Muscle of back (tissue), 11 donors: ENCODE measurements around the gene CYB561. TPM values are rescaled to one million over a fixed set of nuclear protein-coding genes. Genes with fewer than 3 reads are reported as not detected.

Experiments used
- DNase-seq, 3 donors: peaks; one replicate each; pipeline versions ENCODE4 v3.0.0 to v3.0.0-alpha.2; 2013
- polyA plus RNA-seq, 10 donors: library from polyadenylated mRNA; unstranded; fragments of 120-200 nt; gene quantifications; one replicate each; pipeline ENCODE4 v1.2.1, GENCODE V29; 2013; ENCODE audit not compliant: insufficient read length in 10 of 10

Gene CYB561
- polyA plus RNA-seq, 10 donors = 3.4 to 9.9 (median 4.9) TPM

DNA sequence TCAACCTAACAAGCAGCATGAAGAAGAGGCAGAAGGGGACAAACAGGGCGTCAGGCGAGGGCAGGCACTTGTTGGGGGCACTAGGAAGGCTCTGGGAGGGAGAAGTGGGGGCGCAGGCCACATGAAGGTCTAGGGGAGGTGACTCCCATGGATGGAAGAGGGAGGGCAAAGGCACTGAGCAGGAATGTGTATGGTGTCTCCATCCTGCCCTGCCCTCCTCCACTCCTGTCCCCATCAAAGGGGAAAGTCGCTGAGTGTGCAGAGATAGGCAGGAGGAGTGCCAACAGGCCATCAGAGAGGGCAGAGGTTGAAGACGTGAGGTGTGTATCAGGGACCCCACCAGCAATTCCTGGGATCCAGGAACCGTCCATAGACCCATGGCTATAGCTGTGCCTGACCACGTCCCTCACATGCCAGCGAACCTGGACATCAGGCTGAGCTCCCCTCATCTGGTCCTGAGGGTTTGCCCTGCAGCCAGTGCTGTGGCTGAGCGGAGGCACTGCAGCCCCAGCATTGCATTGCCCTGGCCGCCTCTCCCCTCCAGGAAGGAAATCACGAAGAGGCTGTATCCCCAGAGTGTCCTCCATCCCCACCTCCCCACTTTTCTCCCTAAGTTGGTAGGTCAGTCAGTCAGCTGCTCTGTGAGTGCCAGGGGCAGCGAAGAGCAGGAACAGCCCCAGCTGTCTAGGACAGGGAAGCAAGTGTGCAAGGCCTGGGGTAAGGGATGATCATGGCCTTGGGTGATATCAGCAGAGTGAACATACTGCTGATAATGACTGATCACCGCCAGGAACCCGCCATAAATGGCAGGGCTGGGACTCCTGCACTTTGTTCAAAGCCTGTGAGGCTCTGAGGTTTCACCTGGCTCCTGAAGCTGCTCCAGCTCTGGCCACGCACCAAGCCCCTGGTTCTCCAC, 6.2 kb upstream of the CYB561 start:
- no peak for DNase-seq

DNA sequence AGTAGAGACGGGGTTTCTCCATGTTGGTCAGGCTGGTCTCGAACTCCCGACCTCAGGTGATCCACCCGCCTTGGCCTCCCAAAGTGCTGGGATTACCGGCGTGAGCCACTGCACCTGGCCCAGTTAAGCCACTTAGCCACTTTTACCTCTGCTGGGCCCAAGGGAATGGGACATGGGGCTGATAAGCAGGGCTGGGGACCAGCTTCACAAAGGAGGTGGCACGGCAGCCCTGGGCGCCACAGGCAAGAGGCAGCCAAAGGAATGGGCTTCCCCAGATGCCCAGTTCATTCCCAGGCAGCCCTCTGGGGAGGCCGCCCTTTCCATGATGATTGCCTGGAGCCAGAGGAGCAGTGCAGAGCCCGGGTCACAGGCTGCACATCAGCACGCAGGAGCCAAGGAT, 5.0 kb upstream of the CYB561 start:
- DNase-seq = no peak

DNA sequence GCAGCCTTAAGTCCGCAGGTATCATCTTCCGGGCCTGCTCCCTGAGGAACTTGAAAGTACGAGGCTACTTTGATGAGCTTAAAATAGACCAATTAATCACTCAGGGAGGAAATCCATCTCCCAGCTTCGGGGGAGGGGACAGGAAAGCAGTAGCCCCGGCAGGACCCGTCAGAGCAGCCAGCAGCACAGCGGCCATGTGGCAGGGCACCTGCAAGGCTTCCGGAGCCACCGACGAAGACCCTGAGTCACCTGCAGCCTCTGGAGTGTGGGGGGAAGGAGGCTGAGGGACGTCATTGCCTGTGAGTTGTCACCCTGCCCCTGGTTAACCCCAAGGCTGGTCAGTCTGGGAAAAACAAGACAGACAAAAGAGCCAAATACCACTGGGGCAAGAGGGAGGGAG, 4.4 kb upstream of the CYB561 start:
- DNase-seq = no peak

DNA sequence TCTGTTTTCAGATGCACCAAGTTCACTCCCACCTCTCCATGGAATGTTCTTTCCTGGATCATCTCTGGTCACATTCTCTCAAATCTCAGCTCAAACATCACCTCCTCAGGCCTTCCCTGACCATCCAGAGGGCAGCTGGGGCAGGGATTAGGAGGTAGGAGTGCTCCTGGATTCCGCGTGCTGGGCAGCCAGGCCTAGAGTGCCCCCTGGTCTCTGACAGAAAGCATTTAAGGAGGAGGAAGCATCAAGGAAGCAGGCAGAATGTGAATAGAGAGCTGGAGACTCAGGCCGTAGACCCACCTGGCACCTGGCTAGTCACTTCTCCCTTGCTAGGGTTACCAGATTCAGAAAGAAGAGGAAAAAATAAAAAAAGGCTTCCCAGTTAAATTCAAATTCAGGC, 2.5 kb upstream of the CYB561 start:
- no peak for DNase-seq

DNA sequence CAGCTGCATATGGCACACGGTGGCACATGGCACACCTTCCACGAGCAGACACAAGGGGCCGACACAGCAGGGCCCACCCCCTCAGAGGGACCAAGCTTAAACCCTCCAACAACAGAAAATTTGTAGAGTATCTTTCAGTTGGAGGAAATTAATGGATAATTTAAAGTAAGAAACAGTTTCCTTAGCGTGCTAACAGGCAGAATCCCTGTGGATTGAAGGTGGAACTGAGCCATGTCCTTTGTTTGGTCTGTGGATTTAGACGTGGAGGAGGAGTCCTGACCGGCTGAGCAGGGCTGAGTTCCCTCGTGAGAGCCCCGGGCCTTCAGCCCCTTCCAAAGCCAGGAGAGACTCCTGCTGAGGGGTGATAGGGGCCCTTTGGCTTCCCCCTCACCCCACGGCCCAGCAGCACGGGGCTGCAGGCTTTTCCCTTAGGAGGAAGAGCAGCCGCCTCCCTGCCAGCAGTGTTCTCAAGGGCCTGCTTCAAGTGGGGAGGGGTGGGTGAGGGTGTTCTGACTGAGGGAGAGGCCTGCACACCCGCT, 1.4 kb upstream of the CYB561 start:
- no peak for DNase-seq

DNA sequence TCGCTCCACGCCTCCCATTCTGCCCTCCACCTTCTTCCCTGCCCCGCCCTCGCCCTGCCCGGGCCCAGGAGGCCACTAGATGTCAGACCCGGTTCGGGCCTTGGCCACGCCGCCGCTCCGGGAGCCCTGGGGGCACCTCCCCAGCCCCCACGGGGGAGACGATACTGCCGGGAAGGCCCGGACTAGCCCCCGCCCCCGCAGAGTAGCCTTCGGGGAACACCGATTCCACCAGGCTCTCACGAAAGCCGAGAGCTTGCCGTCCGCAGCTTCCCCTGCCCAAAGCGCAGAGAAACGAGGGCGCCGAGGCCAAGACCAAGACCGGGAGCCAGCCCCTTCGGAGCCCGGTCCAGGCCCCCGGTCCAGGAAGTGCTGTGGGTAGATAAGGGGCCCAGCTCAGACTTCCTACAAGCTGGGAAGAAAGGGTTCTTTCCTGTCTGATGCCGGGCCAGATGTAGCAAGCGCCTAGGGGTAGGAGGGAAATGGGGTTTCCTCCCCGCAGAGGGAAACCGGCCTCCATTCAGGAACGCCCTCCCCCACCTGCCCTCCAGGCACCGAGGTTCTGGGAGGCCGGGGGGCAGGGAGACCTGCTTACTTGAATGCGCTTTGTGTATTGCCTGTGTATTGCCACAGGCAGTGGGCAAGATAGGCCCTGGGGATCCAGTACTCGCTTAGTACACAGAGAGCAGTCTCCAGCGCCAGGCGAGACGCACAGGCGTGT, 806 bp upstream of the CYB561 start:
- DNase-seq = peak in 1 of 3 donors; percentile 77

DNA sequence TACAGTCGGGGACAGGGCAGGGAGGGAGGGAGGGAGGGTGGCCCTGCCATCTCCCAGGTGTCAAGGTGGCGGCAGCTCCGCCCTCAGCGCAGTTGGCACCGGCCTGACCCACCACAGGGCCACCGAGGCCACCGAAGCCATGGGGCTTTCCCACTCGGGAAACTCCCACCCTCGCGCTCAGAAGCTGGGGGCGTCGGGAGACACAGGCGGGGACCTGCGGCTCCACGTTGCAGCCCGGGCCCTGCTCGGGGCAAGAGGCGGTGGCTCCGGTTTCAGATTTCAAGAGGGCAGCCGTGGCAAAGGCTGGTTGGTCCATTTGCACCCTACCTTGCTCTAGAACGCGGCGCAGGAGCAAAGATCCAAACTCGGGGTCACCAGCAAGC, 544 bp downstream of the CYB561 start:
- peak in 1 of 3 donors; percentile 58 for DNase-seq

DNA sequence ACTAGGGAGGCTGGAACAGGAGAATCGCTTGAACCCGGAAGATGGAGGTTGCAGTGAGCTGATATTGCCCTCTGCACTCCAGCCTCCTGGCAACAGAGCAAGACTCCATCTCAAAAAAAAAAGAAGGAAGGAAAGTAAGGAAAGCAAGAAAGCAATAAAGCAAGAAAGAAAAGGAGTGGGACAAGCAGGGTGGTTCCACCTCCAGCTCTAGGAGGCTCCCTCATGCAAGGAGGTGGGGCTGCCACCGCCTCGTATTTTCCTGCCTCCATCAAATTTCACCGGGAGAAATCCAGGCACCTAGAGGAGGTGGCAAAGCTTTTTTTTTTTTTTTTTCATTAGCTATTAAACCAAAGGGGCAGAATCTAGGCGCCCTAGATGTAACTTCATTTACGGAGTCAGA, 1.0 kb downstream of the CYB561 start:
- no peak for DNase-seq

DNA sequence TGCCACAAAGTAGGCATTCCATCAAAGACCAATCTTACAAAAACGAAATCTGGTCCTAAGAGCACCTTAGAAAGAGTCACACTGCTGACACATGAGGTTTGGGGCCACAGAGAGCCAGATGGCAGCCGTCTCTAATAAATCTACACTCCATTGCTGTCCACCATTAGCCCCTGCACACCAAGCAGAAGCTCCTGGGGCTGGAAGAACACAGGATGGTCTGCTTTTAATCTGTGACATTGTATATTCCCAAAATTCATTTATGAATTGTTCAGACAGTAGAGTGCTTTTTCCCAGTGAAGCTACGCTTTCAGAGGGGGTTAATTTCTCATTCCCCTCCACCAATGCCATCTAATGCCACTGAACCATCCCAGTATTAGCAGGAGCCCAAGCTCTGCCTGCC, 1.6 kb downstream of the CYB561 start:
- no peak for DNase-seq

DNA sequence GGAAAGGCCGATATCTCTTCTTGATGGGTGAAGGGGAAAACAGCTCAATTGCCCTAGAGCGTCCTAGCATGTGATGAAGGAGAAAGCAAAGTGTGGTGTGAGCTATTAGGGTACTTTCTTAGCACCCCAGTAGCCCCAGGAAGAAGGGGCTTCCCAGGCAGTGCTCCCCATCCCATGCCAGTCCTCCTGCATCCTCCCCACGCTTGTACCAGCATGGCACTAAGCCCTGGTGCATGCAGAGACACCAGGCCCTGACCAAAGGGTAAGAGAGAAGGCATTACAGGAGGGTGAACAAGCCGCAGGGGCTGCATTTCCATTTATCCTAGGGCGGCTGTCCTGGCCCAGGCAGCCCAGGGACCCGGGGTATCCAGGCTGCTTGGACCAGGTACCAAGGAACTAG, 3.1 kb downstream of the CYB561 start:
- no peak for DNase-seq

DNA sequence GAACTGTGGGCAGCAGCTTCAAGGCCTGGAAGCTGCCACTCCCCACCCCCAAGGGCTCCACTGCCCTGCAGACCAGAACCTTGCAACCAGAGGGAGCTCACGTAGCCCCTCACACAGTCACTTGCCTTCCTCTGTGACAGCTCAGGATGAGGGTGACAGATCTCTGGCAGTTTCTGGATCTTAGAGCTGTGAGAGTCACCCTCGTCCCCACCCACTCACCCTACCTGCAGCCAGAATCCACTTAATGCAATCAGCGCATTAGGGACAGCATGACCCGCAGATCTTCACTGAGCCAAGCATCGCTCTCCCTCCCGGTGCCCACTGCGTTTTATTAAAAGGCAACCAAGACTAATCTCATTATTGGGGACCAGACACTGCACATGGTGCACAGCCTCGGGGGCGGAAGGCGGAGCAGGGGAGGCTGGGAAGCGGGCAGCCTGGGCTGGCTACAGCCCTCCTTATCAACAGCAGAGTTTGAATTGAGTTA, 3.5 kb downstream of the CYB561 start:
- no peak for DNase-seq

DNA sequence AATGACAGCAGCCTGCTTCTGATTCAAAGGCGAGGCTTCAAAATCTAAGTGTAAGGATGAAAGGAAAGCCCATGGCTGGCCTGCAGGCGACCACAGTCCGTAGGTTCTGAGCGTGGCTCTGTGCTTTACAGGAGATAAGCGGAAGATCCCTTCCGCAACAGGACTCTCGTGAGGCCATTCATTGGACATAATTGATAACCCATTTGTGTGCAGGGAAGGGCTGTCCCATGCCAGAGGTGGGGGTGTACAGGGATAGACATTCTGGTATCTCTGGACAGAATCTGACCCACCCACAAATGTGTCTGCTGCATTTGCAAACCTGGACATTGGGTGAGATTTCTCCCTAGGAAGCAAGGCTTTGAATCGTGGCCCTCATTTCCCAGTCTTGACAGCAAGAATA, 4.0 kb downstream of the CYB561 start:
- DNase-seq = no peak

DNA sequence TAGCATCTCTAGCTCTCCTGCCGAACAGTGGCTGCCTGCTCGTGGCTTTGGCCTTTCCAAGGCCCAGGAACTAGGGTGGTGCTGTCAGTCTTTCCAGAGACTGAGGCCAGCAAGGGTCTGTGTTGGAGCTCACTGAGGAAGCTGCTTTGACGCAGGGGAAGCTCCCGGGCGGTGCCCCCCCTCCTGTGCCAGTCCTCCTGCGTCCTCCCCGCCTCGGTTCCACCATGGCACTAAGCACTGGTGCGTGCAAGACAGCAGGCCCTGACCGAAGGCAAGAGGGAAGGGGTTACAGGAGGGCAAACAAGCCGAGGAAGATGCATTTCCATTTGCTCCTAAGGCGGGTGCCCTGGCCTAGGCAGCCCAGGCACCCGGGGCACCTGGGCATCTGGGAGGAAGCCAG, 4.5 kb downstream of the CYB561 start:
- no peak for DNase-seq

DNA sequence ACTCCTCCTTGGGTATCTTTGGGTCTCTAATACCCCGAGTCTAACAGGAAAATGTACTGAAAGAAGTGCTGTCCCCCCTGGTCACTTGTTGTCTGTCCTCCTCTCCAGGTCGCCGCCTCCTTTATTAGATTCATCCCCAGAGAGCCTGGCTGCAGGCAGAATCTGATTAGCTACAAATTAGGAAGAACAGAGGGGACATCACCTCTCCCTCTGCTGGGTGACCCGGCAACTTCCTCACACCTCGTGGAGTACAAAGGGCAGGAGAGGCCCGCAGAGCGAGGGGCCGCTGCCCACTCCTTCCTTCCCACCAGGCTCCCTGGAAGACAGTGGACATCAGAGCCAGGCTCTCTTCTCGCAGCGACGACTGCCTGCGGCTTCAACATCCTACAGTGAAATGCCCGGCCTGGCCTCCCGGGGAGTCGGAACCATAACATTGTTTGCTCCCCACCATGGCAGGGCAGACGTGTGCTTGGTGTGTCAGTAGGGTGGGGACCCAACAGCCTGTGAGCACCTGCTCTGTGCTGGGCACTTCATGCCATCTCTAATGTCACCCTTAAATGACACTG, 5.3 kb downstream of the CYB561 start:
- no peak for DNase-seq

DNA sequence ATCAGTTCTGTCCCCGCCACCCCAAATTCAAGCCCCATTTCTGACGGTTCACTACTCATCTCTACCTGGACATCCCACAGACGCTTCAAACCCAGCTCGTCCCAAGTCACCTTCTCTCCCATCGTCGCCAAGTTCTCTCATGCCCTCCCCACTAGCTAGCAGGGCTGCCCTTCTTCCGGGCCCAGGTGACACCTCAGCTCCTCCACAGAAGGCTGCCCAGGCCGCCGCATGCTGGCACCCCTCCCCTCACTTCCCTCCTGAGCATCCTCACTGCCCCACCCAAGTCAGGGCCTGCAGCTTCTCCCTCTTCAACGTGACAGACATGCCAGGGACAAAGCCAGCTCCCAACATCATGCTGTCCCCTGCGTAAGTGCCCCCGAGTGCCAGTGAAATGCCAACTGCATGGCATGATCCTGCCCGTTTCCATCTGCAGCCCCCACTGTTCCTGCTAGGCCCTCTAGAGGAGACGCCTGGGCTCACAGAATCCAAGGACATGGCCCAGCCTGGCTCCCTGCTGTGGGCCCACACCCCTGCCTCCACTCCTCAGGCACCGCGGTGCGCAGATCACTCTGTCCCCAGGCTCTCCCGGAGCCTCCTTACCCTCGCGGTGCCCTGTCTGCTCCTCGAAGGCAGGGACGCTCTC, 5.9 kb downstream of the CYB561 start:
- no peak for DNase-seq

DNA sequence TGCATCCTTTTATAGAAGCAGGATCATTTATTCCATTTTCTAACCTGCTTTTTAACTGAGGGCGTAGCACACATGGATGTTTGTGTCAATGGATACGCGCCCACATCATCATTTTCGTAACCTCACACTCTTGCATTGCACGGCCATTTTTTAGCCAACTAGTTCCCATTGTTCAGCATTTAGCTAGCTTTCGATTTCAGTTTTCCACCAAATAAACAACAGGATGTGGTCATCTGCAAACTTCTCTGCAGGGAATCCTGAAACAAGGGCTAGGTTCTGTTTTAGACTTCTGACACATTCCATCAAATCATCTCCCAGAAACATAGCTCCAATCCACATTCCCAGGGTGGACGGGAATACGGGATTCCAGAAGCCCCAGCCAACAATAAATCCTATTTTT, 6.4 kb downstream of the CYB561 start:
- DNase-seq = peak in 1 of 3 donors; percentile 67

DNA sequence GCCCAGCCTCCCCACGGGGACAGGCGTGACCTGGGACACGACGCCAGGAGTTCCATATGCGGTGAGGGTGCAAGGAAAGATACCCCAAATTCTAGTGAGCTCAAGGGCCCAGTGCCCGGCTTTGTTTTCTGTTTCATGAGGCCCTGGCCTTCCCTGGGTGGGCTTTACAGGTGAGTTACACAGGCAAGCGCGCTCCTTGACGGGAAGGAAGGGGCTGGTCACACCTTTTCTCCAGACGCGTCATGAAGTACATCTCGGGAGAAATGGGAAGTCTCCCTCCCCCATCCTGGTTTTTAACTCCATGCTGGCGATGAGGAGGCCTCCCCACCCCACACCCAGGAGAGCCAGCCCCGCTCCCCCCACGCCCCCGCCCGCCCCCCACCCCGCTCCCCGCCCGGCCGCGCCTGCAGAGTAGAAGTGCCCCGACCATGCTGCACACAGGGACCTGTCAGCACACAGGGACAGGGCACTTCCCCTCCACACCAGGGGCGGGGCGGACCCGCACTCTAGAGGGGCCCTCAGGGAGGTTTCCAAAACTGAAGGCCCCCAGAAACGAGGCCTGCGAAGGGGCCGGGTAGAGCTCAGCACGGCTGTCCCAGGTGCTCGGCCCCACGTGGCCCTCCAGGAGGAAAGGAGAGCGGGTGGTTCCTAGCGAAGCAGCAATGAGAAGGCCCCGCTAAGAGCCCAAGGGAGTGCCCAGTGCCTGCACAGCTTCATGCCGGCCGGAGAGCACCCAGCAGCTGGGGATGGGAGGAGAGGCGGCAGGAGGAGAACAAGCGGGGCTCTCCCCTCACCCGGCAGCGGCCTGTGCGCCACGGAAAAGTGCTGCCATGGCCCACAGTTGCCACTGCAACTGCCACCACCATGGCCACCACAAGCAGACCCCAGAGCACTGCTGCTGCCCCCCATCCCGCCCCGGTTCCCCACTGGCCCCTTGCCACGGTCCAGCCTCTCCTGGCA, 7.7 kb downstream of the CYB561 start:
- no peak for DNase-seq

DNA sequence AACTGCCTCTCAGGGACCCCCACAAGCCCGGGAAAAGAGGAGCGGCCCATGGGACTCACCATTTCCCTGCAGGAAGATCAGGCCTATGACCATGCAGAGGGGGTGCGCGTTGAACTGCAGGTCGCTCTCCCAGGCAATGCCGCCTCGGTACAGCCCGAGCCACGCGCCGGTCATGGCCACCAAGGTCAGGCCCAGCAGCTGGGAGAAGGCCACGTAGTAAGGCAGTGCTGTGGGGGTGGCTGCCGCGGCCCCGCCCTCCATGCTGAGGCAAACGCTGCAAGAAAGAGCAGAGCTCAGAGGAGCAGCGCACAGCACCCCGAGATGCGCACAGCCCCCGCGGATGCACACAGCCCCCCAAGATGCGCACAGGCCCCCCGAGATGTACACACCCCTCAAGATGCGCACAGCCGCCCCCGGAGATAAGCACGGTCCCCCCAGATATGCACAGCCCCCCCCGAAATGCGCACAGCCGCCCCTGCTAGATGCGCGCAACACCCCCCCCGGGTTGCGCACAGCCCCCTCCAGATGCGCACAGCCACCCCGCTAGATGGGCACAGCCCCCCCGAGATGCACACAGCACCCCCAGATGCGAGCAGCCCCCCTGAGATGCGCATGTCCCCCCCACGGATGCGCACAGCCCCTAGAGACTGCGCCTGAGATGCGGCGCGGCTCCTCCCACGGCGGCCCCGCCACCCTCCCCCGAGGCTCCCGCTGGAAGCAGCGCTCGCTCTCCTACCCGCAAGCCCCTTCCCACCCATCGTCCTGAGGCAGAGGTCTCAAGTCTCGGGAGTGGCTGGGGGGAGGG, 8.6 kb downstream of the CYB561 start:
- DNase-seq = no peak

DNA sequence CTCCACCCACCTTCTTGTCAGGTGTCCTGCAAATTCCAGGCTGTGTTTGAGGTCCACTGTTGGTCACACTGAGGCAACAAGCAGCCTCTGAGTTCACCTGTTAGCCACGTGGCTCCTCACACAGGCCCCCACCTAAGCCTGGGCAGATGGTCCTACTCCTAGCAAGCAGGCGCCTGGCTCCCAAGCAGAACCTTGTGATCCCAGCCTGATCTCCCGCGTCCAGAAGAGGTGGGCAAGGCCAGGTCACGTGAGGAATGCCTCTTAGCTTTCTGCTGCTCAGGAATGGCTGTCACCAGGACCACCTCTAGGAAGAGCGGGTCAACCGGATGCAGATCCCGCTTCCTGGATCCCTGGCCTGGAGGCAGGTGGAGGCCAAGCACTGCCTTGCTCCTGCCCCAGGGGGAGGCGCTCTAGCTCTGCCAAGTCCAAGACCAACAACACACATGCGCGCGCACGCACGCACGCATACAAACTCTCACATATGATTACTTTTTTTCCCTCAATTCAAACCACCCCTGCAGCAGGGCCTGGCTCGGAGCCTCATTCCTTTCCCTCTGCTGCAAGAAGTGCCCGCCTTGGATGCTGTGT, 9.5 kb downstream of the CYB561 start:
- DNase-seq = no peak
